Endothelial cell of umbilical vein (primary cell): ENCODE measurements around the gene BTG1. TPM values are rescaled to one million over a fixed set of nuclear protein-coding genes. Genes with fewer than 3 reads are reported as not detected.

Source experiments
- BruUV-seq: library from RNA; stranded (reverse); fragments of 400-500 nt; replicated peaks from 2 replicates; lab custom pipeline; 2021; lab: Mats Ljungman, UMichigan
- CTCF ChIA-PET: fragments of 300-600, 350-600 bp; sonication (Branson Sonifier 250); formaldehyde crosslinking; loops from one replicate; lab custom pipeline; 2021; ENCODE audit warnings: antibody characterized with exemption, inconsistent platforms; lab: Charles Lee
- POLR2A ChIA-PET: fragments of 300-600, 350-600 bp; sonication (Branson Sonifier 250); formaldehyde crosslinking; loops from one replicate; lab custom pipeline; 2021; ENCODE audit warnings: antibody characterized with exemption, inconsistent platforms; lab: Charles Lee
- DNase-seq: peaks from one replicate; pipeline ENCODE4 v3.0.0-alpha.2; 2011; ENCODE audit warnings: low read depth, low spot score
- FAIRE-seq: peaks from 2 replicates; lab custom pipeline; 2011; peaks lifted over from hg19 to GRCh38; lab: Jason Lieb, UNC
- H2AFZ ChIP-seq: 2 replicates; pipeline ENCODE4 v1.6.0; 2012; ENCODE audit warnings: low read depth, low read length, control low read depth, inconsistent platforms
- H3K27ac ChIP-seq: 2 replicates; pipeline ENCODE4 v1.5.1; 2011; ENCODE audit warnings: low read depth, mild to moderate bottlenecking, control low read depth, low read length, moderate library complexity; ENCODE audit not compliant: insufficient read depth
- H3K27me3 ChIP-seq, 2 experiments: 2 replicates each; pipeline versions ENCODE4 v1.6.0 to v1.6.1; 2011; ENCODE audit warnings: low read length in 2 of 2, mixed read lengths in 1 of 2; ENCODE audit not compliant: control insufficient read depth in 2 of 2, insufficient read depth in 2 of 2
- H3K36me3 ChIP-seq, 2 experiments: 2 replicates in 1 of 2; 3 replicates in 1 of 2; pipeline ENCODE4 v1.5.1; 2011; ENCODE audit warnings: low read length in 2 of 2, mild to moderate bottlenecking in 1 of 2, moderate library complexity in 1 of 2; ENCODE audit not compliant: control insufficient read depth in 2 of 2, insufficient read depth in 2 of 2; ENCODE audit errors: extremely low read depth in 1 of 2
- H3K4me1 ChIP-seq: 3 replicates; pipeline ENCODE4 v1.5.1; 2011; ENCODE audit warnings: mild to moderate bottlenecking, low read length; ENCODE audit not compliant: control insufficient read depth, insufficient read depth; ENCODE audit errors: extremely low read depth
- H3K4me2 ChIP-seq: 2 replicates; pipeline ENCODE4 v1.6.1; 2011; ENCODE audit warnings: low read length, control low read depth, mixed read lengths; ENCODE audit not compliant: insufficient read depth
- H3K4me3 ChIP-seq, 3 experiments: fragments of 200-600 bp in 1 of 3; sonication (generic), shearing (Covaris generic) in 1 of 3; replicated peaks in 1 of 3; 2 replicates each; pipeline ENCODE4 v1.5.1; 2011 to 2016; ENCODE audit warnings: control low read depth in 3 of 3, low read length in 3 of 3, mild to moderate bottlenecking in 2 of 3, inconsistent platforms in 1 of 3, low read depth in 1 of 3, moderate library complexity in 1 of 3; ENCODE audit not compliant: insufficient read depth in 1 of 3
- H3K79me2 ChIP-seq: 2 replicates; pipeline ENCODE4 v1.6.0; 2012; ENCODE audit warnings: low read length, inconsistent platforms; ENCODE audit not compliant: control insufficient read depth, insufficient read depth
- H3K9ac ChIP-seq: replicated peaks from 2 replicates; pipeline ENCODE3; 2011; ENCODE audit warnings: low read length, control low read depth; ENCODE audit not compliant: insufficient read depth; ENCODE audit errors: extremely low read depth
- H3K9me1 ChIP-seq: replicated peaks from 3 replicates; pipeline ENCODE4 v1.6.0; 2011; ENCODE audit warnings: mild to moderate bottlenecking, low read length; ENCODE audit not compliant: control insufficient read depth, insufficient read depth; ENCODE audit errors: extremely low read depth
- H3K9me3 ChIP-seq: replicated peaks from 2 replicates; pipeline ENCODE4 v1.5.1; 2012; ENCODE audit warnings: low read length, inconsistent platforms; ENCODE audit not compliant: control insufficient read depth, insufficient read depth
- H4K20me1 ChIP-seq: replicated peaks from 2 replicates; pipeline ENCODE3; 2011; ENCODE audit warnings: mild to moderate bottlenecking, low read length; ENCODE audit not compliant: control insufficient read depth, insufficient read depth; ENCODE audit errors: extremely low read depth
- EZH2 ChIP-seq: IDR thresholded peaks from 2 replicates; pipeline ENCODE4 v1.6.1; 2012; ENCODE audit warnings: borderline replicate concordance, low read depth, mild to moderate bottlenecking, moderate library complexity, low read length, inconsistent platforms; ENCODE audit not compliant: severe bottlenecking
- FOS ChIP-seq: IDR thresholded peaks from 2 replicates; pipeline ENCODE4 v1.6.1; 2011; ENCODE audit warnings: mild to moderate bottlenecking, low read length, moderate library complexity, borderline replicate concordance; ENCODE audit not compliant: insufficient read depth
- GATA2 ChIP-seq: IDR thresholded peaks from 2 replicates; pipeline ENCODE4 v1.7.0; 2011; ENCODE audit warnings: low read depth, mild to moderate bottlenecking, moderate library complexity, mixed read lengths, low read length; ENCODE audit not compliant: insufficient read length, insufficient read depth
- JUN ChIP-seq: IDR thresholded peaks from 2 replicates; pipeline ENCODE4 v1.6.1; 2011; ENCODE audit warnings: borderline replicate concordance, low read depth; ENCODE audit not compliant: insufficient read length, insufficient read depth
- MYC ChIP-seq: IDR thresholded peaks from one replicate; pipeline ENCODE4 v1.6.1; 2011; ENCODE audit warnings: mild to moderate bottlenecking, low read depth, low read length
- POLR2A ChIP-seq: IDR thresholded peaks from 2 replicates; pipeline ENCODE4 v1.6.1; 2012; ENCODE audit warnings: low read depth, mild to moderate bottlenecking, control low read depth, low read length
- POLR2AphosphoS5 ChIP-seq: IDR thresholded peaks from 2 replicates; pipeline ENCODE4 v1.6.1; 2012; ENCODE audit warnings: low read depth, mild to moderate bottlenecking, control low read depth, low read length, moderate library complexity; ENCODE audit not compliant: insufficient read depth
- dilution Hi-C: fragments of 300-500 bp; cut with MboI; formaldehyde crosslinking; loops from one replicate; pipeline ENCODE4 v1.15.0; 2019; ENCODE audit warnings: low sequenced_read_pairs; ENCODE audit not compliant: extremely low pct_ligation_motif_present
- intact Hi-C: fragments of 100-400 bp; cut with micrococcal nuclease; formaldehyde crosslinking; loops from one replicate; pipeline ENCODE4 v1.10.0; 2022
- polyA plus RNA-seq, 4 experiments: library from polyadenylated mRNA; depleted of rRNA in 3 of 4; stranded (reverse) in 3 of 4; unstranded in 1 of 4; fragments of >200 nt; gene quantifications; 2 replicates each; pipeline versions ENCODE4 v1.2.1 to v1.2.3, GENCODE V29; 2011 to 2012; ENCODE audit warnings: missing spikeins in 1 of 4
- total RNA-seq: library from RNA; stranded (reverse); gene quantifications from 2 replicates; pipeline ENCODE4 v1.2.3, GENCODE V29; 2021
- TF ChIP-seq, protein P1 (sequence below), 2 donors: IDR thresholded peaks; 1 replicate in 1 of 2; 2 replicates in 1 of 2; pipeline ENCODE4 v1.5.1; 2011; ENCODE audit warnings: low read length in 2 of 2, mild to moderate bottlenecking in 2 of 2, moderate library complexity in 2 of 2, control low read depth in 1 of 2, inconsistent platforms in 1 of 2, low read depth in 1 of 2; ENCODE audit not compliant: insufficient read depth in 1 of 2; ENCODE audit errors: extremely low read depth in 1 of 2
- TF ChIP-seq, protein P2 (sequence below): IDR thresholded peaks from 2 replicates; pipeline ENCODE4 v1.6.1; 2011; ENCODE audit not compliant: insufficient read depth, insufficient read length

The BTG1 gene
- total and polyA plus RNA-seq, 2 donors (not counting 3 experiments of a cell fraction or from before 2014, with no cell fraction given): 42.8 to 104 TPM

DNA sequence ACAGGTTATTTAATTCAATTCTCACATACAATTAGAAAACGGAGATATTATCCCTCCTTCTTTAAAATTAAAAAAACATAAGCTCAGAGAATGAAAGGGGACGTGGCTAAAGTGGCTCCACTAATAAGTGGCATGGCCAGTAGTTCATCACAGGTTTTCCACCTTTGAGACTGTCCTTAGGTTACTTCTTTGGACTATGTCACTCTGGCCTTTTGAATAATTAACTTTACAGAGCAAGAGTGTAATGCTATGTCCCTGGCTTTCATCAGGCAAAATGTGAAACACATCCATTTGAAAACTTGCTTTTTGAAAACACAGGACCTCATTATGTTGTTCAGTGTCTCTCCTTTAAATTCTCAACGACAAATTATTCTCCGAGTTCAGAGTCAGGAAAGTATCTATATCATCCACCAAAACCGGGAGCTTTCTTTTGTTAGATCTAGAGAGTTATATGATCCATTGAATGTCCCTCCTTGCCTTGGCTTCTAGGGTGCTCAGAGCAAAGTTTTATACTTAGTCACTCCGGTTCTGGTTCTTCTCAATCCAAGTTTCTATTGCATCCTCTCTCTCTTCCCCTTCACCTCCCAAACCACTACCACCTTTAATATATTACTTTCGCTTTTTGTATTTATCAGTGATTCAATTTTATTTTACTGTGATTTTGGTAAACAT lies 43.0 kb upstream of the BTG1 start:
- no peaks in the 10 kb centered on the region for H3K79me2 ChIP-seq
- H3K27me3 ChIP-seq: no peaks in the 10 kb centered on the region
- ChIA-PET POLR2A (no interaction called here), CTCF (interaction anchor here (0.9 to 1.8 kb wide), 2 partner anchors 12 to 806 kb away, joined by 3 read pairs; no protein-coding TSS in a partner anchor)
- FAIRE-seq: no peak
- H3K27ac ChIP-seq: no peak overlapping the region
- no peak overlapping the region for H2AFZ ChIP-seq
- no peaks in the 10 kb centered on the region for H3K9me3 ChIP-seq
- no peaks in the 10 kb centered on the region for H3K36me3 ChIP-seq
- no peaks in the 10 kb centered on the region for H3K4me1 ChIP-seq
- H3K9ac ChIP-seq: no peak overlapping the region
- no peaks in the 10 kb centered on the region for H4K20me1 ChIP-seq
- intact Hi-C loops: no loop called here
- H3K4me3 ChIP-seq: no peak overlapping the region
- no peaks in the 10 kb centered on the region for H3K9me1 ChIP-seq
- dilution Hi-C loops: no loop called here
- TF ChIP-seq, protein P1, sequence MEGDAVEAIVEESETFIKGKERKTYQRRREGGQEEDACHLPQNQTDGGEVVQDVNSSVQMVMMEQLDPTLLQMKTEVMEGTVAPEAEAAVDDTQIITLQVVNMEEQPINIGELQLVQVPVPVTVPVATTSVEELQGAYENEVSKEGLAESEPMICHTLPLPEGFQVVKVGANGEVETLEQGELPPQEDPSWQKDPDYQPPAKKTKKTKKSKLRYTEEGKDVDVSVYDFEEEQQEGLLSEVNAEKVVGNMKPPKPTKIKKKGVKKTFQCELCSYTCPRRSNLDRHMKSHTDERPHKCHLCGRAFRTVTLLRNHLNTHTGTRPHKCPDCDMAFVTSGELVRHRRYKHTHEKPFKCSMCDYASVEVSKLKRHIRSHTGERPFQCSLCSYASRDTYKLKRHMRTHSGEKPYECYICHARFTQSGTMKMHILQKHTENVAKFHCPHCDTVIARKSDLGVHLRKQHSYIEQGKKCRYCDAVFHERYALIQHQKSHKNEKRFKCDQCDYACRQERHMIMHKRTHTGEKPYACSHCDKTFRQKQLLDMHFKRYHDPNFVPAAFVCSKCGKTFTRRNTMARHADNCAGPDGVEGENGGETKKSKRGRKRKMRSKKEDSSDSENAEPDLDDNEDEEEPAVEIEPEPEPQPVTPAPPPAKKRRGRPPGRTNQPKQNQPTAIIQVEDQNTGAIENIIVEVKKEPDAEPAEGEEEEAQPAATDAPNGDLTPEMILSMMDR (IDR thresholded peaks at IDR 0.05; ENCODE audit: extremely low read depth in 1 of 2, insufficient read depth in 1 of 2, low read depth in 1 of 2, low read length in 2 of 2): no peak
- TF ChIP-seq POLR2A (no peak), MYC (no peak), FOS (no peak), POLR2AphosphoS5 (no peak), GATA2 (no peak), EZH2 (no peak), JUN (no peak)
- TF ChIP-seq, protein P2, sequence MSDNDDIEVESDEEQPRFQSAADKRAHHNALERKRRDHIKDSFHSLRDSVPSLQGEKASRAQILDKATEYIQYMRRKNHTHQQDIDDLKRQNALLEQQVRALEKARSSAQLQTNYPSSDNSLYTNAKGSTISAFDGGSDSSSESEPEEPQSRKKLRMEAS: no peak
- no peak overlapping the region for H3K4me2 ChIP-seq
- no peak for DNase-seq
- no TSS peak for BruUV-seq
